NCI-H526 (cell line): ENCODE measurements around the gene SLC22A13.
"Not testable (repeated sequence)": the region's sequence is repeated elsewhere in the genome, so short reads cannot be mapped to it uniquely, and the experiment has no call there.

Source experiments
- DNase-seq, 2 experiments: peaks; one replicate each; lab custom pipeline; 2025; lab: John Stamatoyannopoulos, UW

Gene SLC22A13

DNA sequence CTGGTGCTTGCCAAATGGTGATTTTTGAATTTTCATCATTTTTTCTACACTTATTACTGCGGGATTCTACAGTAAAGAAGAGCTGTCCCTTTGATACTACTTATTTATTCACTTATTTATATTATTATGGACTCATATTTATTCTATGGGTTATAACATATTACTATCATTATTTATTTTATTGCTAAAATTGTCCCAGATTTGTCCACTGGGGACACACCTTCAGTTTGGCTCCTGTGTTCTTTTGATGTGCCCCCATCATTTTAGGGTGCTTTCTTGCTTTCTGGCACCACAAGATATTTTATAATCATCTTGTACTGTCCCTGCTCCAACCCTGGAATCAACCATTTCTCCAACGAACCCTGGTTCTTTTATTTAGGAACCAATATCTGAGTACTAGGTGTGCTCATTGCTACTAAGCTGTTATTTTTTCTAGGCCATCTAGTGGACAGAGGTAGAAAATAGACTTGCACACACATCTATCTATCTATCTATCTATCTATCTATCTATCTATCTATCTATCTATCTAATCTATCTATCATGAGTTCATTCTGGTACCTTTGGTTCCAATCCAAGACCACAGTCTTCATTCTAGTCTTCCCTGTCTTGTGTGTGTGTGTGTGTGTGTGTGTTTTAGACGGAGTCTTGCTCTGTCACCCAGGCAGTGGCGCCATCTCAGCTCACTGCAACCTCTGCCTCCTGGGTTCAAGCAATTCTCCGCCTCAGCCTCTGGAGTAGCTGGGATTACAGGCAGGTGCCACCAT lies 32.5 kb downstream of the SLC22A13 start:
- DNase-seq, result no peak

DNA sequence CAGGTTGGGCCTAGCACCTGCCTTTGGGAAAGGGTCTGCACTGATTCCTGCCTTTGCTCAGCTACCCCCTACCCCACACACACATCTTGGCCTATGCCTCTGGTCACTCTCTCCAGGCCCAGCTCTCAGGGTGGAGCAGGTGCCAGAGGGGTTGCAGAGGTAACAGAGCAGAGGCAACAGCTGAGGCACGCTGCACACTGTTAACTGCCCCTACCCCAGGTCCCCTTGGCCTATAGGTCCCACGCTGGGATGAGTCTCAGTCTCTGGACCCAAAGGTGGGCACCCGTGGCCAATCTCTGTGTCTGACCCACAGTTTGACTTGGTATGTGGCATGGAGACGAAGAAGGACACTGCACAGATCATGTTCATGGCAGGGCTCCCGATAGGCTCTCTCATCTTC lies 41.3 kb downstream of the SLC22A13 start:
- no peak for DNase-seq

DNA sequence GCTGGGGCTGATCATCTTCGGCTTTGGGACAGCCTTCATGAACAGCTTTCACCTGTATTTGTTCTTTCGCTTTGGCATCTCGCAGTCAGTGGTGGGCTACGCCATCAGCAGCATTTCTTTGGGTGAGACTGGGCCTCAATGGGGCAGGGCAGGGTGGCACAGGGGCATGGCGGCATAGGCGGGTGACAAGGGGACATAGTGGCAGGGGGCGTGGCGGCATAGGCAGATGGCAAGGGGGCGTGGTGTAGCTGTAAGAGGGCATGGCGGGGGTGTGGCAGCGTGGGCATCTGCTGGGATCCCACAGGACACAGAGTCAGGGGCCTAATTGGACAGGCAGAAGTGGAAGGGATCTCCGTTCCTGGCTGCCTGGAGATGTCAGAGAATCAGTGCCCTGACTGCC lies 42.0 kb downstream of the SLC22A13 start:
- DNase-seq, result no peak

DNA sequence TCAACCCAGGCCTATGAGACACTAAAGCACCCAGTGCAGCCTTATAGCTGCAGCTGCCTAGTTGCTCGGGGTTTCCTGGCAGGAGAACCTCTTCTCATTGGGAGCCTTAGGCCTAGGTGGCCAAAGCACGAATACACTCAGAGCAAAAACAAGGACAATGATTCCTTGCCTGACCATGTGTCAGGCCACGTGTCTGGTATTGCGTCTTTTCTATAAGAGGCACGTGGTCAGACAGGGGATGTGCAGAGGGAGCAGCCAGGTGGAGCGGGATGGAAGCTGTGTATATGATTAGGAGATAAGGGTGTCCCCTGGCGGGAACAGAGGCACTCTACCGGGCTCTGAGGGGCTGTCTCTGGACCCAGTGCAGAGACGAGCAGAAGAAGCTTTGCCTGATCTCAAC lies 42.8 kb downstream of the SLC22A13 start:
- no peak for DNase-seq

DNA sequence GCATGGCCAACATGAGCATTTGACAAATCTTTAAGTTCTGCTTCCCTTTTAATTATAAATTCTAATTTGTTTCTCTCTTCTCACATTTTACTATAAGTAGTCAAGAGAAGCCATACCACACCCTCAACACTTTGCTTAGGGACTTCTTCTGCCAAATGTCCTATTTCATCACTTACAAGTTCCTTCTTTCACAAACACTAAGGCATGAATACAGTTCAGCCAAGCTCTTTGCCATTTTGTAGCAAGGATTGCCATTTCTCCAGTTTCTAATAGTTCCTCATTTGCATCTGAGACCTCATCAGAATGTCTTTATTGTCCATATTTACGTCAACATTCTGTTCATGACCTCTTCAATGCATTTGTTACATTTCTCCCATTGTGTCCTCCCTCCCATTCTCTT lies 45.9 kb downstream of the SLC22A13 start:
- DNase-seq, result no peak

DNA sequence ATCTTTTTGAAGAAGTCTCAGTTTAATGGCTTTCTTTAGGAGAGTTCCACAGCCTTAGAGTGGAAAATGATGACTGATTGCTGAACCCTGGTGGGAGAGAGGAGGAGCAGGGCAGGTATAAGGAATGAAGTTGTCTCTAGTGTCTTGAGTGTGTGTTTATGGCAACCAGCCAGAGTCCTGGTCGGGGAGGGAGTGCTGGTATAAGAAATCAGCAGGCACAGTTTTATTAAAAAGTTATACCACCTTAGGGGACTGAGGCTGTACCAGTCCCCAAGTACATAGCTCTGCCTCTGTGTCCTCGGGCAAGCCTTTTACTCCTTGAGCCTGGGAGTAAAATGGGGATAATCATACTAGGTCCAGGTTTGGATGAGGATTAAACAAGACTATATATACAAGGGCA lies 46.3 kb downstream of the SLC22A13 start:
- no peak for DNase-seq

DNA sequence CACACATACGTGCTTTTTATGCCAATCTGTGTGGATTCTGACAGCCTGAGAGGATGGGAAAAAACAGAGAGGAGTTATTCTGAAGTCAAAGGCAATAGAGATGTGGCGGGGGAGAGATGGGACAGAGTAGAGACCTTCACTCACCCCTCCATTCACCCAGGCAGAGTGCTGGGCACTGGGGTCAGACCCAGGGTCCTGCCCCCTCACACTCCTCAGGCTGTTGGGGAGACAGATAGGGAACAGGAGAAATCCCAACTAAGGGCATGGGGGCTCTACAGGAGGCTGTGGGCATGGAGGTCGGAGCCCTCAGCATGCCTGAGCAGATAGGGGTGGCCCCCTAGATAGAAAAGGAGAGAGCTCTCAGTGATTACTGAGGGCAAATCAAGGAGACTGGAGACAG lies 46.7 kb downstream of the SLC22A13 start:
- no peak for DNase-seq

DNA sequence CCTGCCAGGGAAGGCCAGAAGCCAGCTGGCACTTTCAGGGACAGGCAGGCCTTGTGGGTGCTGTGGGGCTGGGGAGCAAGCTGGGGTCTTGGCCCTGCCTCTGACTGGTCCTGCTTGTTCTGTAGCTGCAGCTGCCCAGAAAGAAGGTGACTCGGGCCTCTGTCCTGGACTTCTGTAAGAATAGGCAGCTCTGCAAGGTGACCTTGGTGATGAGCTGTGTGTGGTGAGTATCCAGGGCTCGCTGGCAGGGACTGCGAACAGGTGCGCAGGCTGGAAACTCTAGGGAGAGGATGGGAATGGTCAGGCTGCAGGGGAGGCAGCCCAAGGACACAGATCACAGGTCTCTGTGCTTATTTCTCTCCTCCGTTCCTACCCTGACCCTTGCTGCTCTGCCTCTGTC lies 47.7 kb downstream of the SLC22A13 start:
- no peak for DNase-seq

DNA sequence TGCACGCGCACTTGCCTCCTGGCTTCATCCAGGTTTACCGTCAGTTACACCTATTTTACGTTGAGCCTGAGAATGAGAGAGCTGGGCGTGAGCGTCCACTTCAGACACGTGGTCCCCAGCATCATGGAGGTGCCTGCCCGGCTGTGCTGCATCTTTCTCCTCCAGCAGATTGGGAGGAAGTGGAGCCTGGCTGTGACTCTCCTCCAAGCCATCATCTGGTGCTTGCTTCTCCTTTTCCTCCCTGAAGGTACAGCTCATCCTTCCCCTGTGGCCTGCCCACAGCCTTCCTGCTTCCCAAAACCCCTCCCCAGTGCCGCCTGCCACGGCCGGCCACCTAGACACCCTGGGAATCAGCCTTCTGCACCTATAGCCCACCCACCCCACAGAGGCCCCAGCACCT lies 48.1 kb downstream of the SLC22A13 start:
- DNase-seq, result no peak

DNA sequence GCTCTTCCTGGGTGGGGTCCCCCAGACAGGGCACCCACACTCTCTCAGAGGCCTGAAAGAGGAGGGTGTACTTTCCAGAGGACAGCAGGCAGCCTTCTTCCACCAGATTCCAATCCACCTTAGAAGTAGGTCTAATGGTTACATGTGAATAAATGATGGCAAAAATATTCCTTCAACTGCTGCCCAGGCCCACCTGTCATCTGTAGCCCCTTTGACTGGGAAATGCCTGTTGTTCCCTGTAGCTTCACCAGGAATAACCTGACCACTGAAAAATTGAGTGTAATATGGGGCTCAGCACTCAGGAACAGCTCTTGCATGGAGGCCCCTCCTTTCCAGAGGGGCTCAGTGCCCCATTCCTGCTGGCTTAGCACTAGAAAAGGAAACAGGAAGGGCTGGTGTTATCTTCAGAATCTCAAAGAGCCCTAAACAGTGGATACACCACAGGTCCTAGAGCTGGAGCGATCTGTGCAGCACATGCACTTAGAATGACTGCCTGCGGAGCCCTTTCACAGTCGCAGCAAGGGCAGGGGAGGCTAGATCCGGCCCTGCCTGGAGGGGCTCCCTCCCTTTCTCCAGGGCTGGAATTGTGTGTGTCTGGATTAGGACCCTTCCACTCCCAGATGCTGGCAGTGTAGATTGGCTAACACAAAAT lies 48.6 kb downstream of the SLC22A13 start:
- DNase-seq, result no peak

DNA sequence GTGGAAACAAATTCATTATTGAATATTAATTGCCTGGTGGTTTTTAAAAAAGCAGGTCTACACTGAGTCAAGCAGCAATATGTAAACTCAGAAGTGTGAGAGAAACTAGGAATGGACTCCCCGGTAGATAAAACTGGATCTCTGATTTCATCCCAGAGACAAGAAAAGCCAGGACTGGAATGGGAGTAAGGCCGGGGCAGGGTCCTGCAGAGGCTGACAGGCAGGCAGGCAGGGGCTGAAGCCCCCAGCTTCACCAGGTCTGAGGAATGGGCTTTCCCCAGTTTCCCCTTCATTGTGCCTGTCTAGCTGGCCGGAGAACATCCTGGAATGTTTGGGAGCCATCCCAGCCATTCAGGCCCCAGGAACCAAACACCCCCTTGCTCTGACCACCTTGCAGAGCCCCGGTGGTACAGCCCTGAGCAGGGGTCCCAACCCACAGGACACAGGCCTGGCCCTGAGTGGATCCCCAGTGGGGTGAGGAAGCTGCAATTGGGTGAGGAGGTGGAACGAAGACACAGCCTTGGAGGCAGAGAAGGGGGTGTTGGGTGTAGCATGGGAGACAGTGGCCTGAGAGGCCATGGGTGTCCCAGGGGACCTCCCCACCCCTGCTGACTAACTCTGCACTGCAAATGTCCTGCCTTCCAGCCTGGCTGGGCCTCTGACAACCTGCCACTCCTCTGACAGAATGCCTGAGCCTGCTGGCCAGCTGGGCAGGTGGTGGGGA lies 49.3 kb downstream of the SLC22A13 start:
- DNase-seq, result no peak

DNA sequence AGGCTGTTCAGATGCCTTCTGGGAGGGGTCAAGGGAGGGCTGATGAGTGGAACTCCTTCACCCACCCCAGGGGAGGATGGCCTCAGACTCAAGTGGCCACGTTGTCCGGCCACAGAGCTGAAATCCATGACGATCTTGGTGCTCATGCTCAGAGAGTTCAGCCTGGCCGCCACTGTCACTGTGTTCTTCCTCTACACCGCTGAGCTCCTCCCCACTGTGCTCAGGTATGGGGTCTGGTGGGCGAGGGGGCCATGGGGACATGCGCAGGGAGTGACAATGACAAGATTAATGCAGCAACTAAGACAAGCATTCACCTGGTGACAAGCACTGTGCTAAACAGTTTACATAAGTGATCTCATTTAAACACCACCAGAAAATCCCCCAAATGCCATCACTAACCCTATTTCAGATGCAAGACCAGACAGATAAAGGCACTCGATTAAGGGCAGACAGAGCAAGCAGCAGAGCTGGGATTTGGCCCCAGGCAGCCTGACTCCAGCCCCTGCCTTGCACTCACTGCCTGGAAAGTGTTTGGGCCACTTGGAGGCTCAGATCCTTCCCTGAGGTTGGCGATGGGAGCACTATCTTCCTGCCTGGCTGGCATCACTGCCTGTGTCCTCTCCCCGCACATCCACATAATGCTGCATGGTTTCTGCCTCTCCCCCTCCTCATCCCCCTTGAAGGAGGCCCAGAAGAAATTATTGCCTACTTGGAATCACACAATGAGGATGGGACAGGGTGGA lies 50.0 kb downstream of the SLC22A13 start:
- no peak for DNase-seq

DNA sequence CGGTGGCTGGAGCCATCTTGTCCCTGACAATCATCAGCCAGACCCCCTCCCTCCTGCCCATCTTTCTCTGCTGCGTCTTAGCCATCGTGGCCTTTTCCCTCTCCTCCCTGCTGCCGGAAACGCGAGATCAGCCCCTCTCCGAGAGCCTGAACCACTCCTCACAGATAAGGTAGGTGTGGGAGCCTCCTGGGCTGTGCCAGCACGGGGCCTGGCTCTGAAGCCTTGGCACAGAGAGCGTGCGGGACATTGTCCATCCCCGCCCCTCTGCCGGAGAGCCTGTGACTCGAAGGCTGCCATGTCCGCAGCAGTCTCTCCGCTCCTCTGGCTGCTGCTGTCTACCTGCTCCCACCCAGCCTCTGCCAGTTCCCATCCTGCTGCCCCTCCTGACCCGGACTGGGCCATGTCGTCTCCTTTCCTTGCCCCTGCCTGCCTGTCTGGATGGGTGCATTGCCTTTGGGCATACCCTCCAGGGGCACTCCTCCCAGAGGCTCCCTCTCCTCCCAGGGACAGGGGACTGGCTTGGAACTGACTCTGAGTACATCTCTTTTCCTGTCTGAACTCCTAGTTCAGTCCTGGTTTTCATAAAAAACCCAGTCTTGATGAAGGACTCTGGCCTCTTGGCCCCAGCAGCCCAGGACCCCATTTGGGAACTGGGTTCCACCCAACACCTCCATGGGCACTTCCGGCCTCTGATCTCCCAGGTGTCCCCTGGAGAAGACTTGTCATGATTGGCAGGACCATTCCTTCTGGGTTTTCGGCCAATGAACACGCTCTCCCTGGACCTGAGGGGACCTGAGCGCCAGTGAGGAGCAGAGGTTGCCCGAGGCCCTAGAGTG lies 51.0 kb downstream of the SLC22A13 start:
- DNase-seq, result no peak

DNA sequence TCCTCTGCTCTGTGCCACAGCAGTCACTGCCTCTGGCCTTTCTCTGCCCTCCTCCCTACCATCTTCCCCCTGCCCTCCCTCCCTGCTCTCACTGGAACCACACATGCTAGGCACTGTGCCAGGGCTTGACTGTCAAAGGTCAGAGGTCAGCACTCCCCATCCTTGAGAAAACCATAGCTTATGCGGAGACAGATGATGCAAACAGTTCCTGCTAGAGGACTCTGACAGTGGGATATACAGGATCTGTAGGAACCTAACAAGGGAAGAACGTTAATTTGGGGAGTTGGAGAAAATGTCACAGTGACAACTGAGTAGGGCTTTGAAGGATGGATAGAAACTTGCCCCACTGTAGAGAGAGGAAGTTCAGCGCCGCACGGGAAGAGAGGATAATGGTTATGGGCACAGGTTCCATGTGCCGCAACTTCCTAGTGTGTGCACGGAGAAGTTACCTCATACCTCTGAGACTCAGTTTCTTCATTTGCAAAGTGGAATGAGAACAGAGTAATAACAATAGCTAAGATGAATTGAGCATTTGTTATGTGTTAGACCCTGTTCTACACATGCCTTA lies 51.7 kb downstream of the SLC22A13 start:
- no peak for DNase-seq

DNA sequence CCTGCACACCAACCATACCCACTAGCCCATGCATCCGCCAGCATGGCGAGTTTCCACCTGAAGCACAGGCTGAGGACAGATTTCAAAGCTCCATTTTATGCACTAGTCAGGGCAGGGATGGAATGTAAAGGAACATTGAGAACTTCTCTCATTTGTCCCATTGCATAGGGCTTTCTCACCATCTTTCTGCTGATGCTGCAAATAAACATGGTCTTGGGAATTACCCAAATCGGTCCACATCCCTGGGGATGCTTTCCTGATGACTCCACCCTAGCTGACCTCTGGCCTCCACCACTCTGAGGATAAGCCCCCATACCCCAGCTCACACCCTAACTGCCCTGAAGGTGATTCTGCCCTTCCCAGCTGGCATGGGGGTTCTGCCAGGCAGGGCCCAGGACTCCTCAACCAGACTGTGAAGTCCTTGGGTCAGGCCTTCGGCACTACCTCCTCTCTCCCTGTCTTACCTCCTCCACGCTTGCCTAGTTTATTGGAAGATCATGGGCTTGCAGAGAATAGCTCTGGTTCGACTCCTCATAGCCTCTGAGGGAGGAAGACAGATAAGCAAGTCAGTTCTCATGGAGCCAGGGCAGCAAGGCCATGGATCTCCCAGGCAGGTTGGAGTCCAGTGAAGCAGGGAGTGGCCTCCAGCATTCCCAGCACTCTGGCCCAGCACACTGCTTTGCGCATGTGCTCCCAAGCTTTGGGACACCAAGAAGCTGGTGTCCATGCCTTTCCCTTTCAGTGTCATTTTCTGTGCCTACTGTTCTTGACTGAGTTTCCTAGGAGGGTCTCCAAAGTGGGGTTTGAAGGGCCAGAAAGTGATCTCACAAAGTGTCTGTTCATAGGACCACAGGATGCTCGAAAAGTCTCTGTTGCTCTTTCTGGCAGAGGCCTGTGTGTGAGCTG lies 53.4 kb downstream of the SLC22A13 start:
- no peak for DNase-seq

DNA sequence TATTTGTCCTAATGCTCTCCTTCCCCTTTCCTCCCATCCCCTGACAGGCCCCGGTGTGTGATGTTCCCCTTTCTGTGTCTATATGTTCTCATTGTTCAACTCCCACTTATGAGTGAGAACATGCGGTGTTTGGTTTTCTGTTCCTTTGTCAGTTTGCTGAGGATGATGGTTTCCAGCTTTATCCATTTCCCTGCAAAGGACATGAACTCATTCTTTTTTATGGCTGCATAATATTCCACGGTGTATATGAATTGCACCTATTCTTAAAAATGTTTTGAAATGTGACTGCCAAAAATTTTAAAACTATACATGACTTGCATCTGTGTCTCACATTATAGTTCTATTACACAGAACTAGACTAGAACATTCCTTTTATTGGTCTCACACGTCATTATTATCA lies 55.0 kb downstream of the SLC22A13 start:
- not testable (repeated sequence) for DNase-seq

DNA sequence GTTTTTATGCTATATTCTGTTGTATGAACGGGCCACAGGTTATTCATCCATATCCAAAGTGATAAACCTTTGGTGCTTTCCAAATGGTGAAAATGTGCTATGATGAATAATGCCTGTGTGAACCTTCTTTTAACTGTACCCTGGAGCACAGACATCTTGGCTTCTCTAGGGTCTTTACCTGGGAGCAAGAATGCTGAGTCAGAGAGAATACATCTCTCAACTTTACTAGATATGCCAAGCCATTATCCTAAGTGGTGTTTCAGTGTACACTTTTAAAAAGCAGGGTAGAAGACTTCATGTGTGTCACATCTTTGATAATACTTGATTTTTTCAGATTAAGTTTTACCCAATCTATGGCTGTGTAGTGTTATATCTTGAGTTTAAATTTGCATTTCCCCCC lies 57.4 kb downstream of the SLC22A13 start:
- DNase-seq, result no peak

DNA sequence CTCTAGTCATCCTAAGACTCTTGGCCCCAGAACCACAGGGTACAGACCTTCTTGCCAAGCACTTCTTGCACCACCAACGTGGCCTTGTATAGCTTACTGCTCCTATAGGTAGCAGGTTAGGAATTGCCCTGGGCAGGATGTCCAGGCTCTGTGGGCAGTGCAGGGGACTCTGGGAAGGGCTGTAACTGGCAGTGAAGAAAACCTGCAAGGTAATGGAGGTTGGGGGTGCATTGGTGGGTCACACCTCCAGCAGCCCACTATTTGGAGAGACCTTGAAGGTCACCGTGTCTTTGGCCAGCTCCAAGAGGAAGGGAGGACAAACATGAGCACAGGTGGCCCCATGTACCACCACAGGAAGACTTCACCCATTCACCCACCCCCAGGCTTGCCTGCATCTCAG lies 59.6 kb downstream of the SLC22A13 start:
- no peak for DNase-seq

DNA sequence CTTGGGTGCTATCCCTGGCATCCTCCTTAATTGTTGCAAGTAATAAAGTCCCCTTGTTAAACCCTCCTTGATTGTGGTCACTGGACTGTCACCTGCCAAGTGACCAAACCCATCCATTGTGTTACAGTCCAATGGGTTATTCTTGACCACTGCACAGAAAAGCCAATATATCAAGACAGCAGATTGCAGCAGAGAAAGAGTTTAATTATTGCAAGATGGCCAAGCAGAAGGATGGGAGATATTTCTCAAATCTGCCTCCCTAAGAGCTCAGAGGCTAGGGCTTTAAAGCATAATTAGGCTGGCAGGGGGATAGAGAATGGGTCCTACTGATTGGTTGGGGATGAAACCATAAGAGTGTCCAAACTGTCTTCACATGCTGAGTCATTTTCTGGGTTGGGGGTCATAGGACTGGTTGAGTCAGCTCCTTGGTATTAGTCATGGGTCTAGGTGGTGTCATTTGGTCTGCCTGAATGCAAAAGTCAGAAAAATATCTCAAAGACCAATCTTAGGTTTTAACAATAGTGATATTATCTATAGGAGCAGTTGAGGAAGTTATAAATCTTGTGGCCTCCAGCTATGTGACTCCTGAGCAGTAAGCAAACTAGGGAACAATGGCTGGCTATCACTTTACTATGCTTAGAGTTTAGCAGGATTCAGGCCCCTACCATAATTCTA lies 61.9 kb downstream of the SLC22A13 start:
- DNase-seq, result no peak
